Left lung (tissue), 10 donors: Measurements from ENCODE around the gene HOMER2. TPM values are rescaled to one million over a fixed set of nuclear protein-coding genes. Genes with fewer than 3 reads are reported as not detected.

Experiments
- ATAC-seq: fragments of 200-7000 bp; cut with Tn5 transposase; one replicate; pipeline ENCODE4 v1.9.1; 2020; ENCODE audit warnings: moderate library complexity
- DNase-seq, 4 donors: peaks; one replicate each; pipeline ENCODE4 v3.0.0-alpha.2; 2013 to 2020
- H3K27ac ChIP-seq, 2 donors: fragments of 200-600 bp; sonication (generic) in 1 of 2; one replicate each; pipeline versions ENCODE4 v1.5.0 to v1.8.0; 2020 to 2021
- H3K27me3 ChIP-seq, 2 donors: fragments of 200-600 bp; sonication (generic) in 1 of 2; one replicate each; pipeline versions ENCODE4 v1.5.0 to v1.8.0; 2020 to 2021
- H3K36me3 ChIP-seq, 2 donors: fragments of 200-600 bp; sonication (generic) in 1 of 2; one replicate each; pipeline versions ENCODE4 v1.5.0 to v1.8.0; 2020 to 2021
- H3K4me1 ChIP-seq, 2 donors: fragments of 200-600 bp; one replicate each; pipeline ENCODE4 v1.8.0; 2021
- H3K4me3 ChIP-seq, 2 donors: fragments of 200-600 bp; sonication (generic) in 1 of 2; one replicate each; pipeline versions ENCODE4 v1.5.0 to v1.8.0; 2020 to 2021; ENCODE audit warnings: mild to moderate bottlenecking in 1 of 2
- H3K9me3 ChIP-seq, 2 donors: fragments of 200-600 bp; sonication (generic) in 1 of 2; one replicate each; pipeline versions ENCODE4 v1.5.0 to v1.8.0; 2020 to 2021
- intact Hi-C, 2 donors: fragments of 100-400 bp; cut with DNase I; formaldehyde crosslinking; loops; one replicate each; pipeline versions ENCODE4 v1.11.2 to v1.14.2; 2022
- polyA plus RNA-seq, 6 donors: library from polyadenylated mRNA; unstranded; fragments of 120-200 nt; gene quantifications; one replicate each; pipeline ENCODE4 v1.2.1, GENCODE V29; 2013; ENCODE audit not compliant: insufficient read length in 6 of 6
- total RNA-seq, 2 donors: library from RNA; stranded (reverse); fragmentation: NEBNext Ultra II Directional; extraction: Animal tissue kit (Norgen Biotek cat#: 25700); gene quantifications; one replicate each; pipeline ENCODE4 v1.2.1, GENCODE V29; 2021
- TF ChIP-seq, protein P1 (sequence below), 2 donors: fragments of 200-600 bp; sonication (generic) in 1 of 2; IDR thresholded peaks; one replicate each; pipeline versions ENCODE4 v1.5.0 to v1.8.0; 2021; ENCODE audit warnings: antibody characterized with exemption in 2 of 2
- donor health status: DM: no; HTN: yes; CAD: no.
- donor health status: DM: no; HTN: no; CAD: no.

The HOMER2 gene
- total and polyA plus RNA-seq, 8 donors: 17.3 to 22.4 (median 19.0) TPM

DNA sequence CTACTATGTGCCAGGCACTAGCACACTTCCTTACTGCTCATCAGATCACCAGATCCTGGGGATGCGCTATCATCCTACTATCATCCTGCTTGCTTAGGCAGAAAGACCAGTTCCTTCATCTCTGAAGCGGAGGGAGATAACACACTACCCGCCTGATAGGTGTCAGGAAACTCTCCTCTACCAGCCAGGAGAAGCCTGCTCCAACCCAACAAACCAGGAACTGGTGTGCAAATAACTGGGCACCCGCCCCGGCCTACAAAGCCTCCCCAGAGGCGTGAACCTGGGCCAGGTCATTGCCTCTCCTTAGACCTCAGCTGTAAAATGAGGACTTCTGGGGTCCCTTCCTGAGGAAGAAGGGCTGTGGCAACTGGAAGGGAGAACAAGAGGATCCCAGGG is 61.5 kb downstream of the HOMER2 start:
- Histone ChIP-seq H3K27ac (no peak overlapping the region), H3K27me3 (no peaks in the 10 kb centered on the region), H3K4me3 (no peak overlapping the region), H3K4me1 (no peaks in the 10 kb centered on the region), H3K36me3 (no peaks in the 10 kb centered on the region), H3K9me3 (no peaks in the 10 kb centered on the region)
- TF ChIP-seq, protein P1, sequence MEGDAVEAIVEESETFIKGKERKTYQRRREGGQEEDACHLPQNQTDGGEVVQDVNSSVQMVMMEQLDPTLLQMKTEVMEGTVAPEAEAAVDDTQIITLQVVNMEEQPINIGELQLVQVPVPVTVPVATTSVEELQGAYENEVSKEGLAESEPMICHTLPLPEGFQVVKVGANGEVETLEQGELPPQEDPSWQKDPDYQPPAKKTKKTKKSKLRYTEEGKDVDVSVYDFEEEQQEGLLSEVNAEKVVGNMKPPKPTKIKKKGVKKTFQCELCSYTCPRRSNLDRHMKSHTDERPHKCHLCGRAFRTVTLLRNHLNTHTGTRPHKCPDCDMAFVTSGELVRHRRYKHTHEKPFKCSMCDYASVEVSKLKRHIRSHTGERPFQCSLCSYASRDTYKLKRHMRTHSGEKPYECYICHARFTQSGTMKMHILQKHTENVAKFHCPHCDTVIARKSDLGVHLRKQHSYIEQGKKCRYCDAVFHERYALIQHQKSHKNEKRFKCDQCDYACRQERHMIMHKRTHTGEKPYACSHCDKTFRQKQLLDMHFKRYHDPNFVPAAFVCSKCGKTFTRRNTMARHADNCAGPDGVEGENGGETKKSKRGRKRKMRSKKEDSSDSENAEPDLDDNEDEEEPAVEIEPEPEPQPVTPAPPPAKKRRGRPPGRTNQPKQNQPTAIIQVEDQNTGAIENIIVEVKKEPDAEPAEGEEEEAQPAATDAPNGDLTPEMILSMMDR (IDR thresholded peaks at IDR 0.05): no peak
- DNase-seq: no peak
- intact Hi-C loops: no loop called here
- no peak for ATAC-seq

DNA sequence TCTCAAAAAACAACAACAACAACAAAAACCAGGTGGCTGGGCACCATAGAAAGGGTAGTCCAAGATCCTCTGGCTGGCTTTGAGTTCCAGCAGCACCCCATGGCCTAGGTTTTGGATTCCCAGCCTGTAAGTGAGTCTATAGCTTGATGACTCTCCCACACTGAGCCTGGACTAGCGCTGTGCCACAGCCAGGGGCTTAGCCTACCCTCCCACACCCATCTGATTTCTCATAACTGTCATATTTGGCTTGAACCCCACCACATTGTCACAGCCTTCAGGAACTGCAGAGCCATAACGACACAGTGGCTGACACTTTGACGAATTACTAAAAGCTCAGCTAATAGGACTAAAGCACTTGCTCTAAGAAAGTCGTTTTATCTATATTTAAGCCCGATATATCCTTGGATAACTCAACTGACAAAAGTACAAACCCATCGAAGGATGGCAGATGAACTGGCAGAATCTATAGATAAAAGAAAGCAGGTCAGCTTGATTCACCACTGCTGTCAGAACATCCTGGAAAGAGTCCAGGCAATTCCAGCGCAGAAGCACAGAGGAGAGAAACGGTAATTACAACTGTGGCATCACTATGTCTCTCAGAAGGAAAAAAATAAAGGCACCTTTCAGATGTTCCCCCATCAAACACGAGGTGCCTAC is 62.1 kb downstream of the HOMER2 start:
- Histone ChIP-seq H3K4me3 (no peak overlapping the region), H3K9me3 (no peaks in the 10 kb centered on the region), H3K27me3 (no peaks in the 10 kb centered on the region), H3K27ac (no peak overlapping the region), H3K36me3 (no peaks in the 10 kb centered on the region), H3K4me1 (no peaks in the 10 kb centered on the region)
- no peak for ATAC-seq
- TF ChIP-seq, protein P1 (IDR thresholded peaks at IDR 0.05): no peak
- DNase-seq: no peak
- intact Hi-C loops: no loop called here

DNA sequence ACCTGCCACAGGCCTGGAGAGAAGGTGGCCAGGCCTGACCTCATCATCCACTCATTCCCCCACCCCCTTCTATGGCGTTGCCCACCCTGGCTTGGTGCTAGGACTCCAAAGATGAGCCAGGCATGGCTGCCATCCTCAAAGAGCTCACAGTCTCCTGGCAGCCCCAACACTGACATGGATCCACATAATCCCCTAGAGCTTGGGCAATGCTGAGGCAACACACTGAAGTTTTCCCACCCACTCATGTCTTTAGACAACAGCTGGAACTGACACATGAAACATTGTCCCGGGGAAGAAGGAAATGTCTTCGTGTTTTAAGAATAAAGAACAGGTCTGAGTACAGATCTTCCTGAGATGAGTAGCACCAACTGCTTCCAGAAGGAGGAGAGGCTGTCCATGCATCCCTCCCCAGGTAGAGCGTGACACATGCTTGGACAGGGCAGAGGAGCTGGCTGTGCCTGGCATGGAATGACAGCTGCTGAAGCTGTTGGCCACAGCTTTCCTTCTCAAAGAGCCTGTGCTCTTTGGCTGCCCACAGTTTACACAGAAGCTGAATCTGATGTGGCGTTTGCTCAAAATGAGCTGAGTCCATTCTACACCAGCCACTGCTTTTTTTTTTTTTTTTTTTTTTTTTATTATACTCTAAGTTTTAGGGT is 70.1 kb downstream of the HOMER2 start:
- Histone ChIP-seq H3K27ac (no peak overlapping the region), H3K9me3 (no peaks in the 10 kb centered on the region), H3K36me3 (no peaks in the 10 kb centered on the region), H3K27me3 (no peaks in the 10 kb centered on the region), H3K4me1 (no peaks in the 10 kb centered on the region), H3K4me3 (no peak overlapping the region)
- DNase-seq: no peak
- intact Hi-C loops: no loop called here
- no peak for ATAC-seq
- TF ChIP-seq, protein P1 (IDR thresholded peaks at IDR 0.05): no peak

DNA sequence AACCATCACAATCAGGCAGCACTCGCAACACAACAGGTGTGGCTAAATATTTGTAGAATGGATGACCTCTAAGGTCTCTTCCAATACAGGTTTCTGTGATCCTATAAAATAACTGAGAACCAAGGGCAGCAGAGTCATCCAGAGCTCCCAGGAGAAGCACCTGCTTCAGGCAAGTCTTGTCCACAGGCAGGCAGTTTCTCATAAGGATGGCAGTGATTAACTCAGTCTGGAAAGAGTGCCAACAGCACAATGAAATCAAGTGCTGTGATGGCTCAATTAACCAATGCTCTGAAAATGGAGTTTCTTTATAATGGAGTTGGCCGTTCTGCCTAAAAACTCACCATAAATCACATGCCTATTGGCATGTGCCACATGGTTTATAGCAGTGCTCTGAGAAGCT is 70.8 kb downstream of the HOMER2 start:
- H3K36me3 ChIP-seq: no peaks in the 10 kb centered on the region
- H3K27ac ChIP-seq: no peak overlapping the region
- H3K4me3 ChIP-seq: no peak overlapping the region
- TF ChIP-seq, protein P1 (IDR thresholded peaks at IDR 0.05): no peak
- intact Hi-C loops: no loop called here
- no peaks in the 10 kb centered on the region for H3K4me1 ChIP-seq
- H3K27me3 ChIP-seq: no peaks in the 10 kb centered on the region
- H3K9me3 ChIP-seq: no peaks in the 10 kb centered on the region
- DNase-seq (no peak), ATAC-seq (no peak)

DNA sequence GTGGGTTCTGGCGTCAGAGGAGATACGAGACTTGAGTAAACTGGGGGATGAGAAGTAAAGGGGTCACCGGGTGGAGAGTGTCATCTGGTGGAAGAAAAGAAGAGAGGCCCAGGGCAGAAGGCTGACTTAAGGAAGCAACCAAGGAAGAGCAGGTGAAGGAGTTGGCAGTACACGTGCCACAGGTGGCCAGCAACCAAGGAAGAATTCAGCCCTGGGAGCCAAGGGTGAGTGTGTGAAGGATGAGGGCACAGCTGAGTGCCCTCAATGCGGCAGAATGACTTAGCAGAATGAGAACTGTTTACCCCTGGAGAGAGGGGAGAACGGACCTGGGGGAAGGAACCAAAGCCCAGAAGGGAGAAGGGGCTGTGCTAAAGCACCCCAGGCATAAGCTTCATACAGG is 71.8 kb downstream of the HOMER2 start:
- Histone ChIP-seq H3K4me1 (no peaks in the 10 kb centered on the region), H3K27ac (no peak overlapping the region), H3K9me3 (no peaks in the 10 kb centered on the region), H3K27me3 (no peaks in the 10 kb centered on the region), H3K4me3 (no peak overlapping the region), H3K36me3 (no peaks in the 10 kb centered on the region)
- TF ChIP-seq, protein P1 (IDR thresholded peaks at IDR 0.05): no peak
- DNase-seq (no peak), ATAC-seq (no peak)
- intact Hi-C loops: no loop called here
